Natural killer cell treated with Interleukin-12 subunit alpha and Interleukin-12 subunit beta and Interleukin-15 and Interleukin-18, amount 100 ng/mL, for 72 hours (primary cell): Measurements from ENCODE around the gene PKDCC. TPM values are rescaled to one million over a fixed set of nuclear protein-coding genes. Genes with fewer than 3 reads are reported as not detected.
"Not testable (repeated sequence)": the region's sequence is repeated elsewhere in the genome, so short reads cannot be mapped to it uniquely, and the experiment has no call there.

Experiments used
- ATAC-seq, 2 donors: fragments of 150-1000 bp; cut with Tn5 transposase in 1 of 2; sonication (Bioruptor Pico), chemical (Tn5 transposase) in 1 of 2; 2 replicates each; pipeline ENCODE4 v1.10.0; 2021
- DNase-seq: peaks from one replicate; pipeline ENCODE4 v3.0.0; 2022; ENCODE audit warnings: low spot score
- H3K27ac Mint-ChIP-seq, 2 donors: 1 replicate in 1 of 2; 2 replicates in 1 of 2; pipeline ENCODE4 v1.8.0; 2022; ENCODE audit warnings: mixed read lengths in 2 of 2, mild to moderate bottlenecking in 1 of 2, moderate library complexity in 1 of 2
- H3K27me3 Mint-ChIP-seq, 2 donors: 1 replicate in 1 of 2; 2 replicates in 1 of 2; pipeline ENCODE4 v1.8.0; 2022; ENCODE audit warnings: mixed read lengths in 2 of 2
- H3K36me3 Mint-ChIP-seq: one replicate; pipeline ENCODE4 v1.8.0; 2022; ENCODE audit warnings: mixed read lengths
- H3K4me1 Mint-ChIP-seq, 2 donors: 1 replicate in 1 of 2; 2 replicates in 1 of 2; pipeline ENCODE4 v1.8.0; 2022; ENCODE audit warnings: low read depth in 2 of 2, mixed read lengths in 2 of 2, mild to moderate bottlenecking in 1 of 2
- H3K4me3 Mint-ChIP-seq: one replicate; pipeline ENCODE4 v1.8.0; 2022; ENCODE audit warnings: mixed read lengths
- H3K9me3 Mint-ChIP-seq: 2 replicates; pipeline ENCODE4 v1.8.0; 2022; ENCODE audit warnings: mixed read lengths
- total RNA-seq, 2 donors: library from RNA; stranded (reverse); gene quantifications; one replicate each; pipeline ENCODE4 v1.2.3, GENCODE V29; 2022

PKDCC gene
- total RNA-seq, 2 donors from 2014 or later, result not detected

GRCh38 chr2:42059261-42059898 lies 11.6 kb downstream of the PKDCC start:
- ATAC-seq (peak in 1 of 2 donors; percentile 13), DNase-seq (peak; percentile 32)
- Mint-ChIP-seq H3K4me3 (no peak overlapping the region), H3K36me3 (no peaks in the 10 kb centered on the region), H3K27me3 (peaks cover 10 to 12% of the 10 kb centered on the region in 2 donors), H3K9me3 (no peaks in the 10 kb centered on the region), H3K4me1 (no peaks in the 10 kb centered on the region), H3K27ac (no peak overlapping the region)

- Mint-ChIP-seq H3K4me3 (no peak overlapping the region), H3K27ac (no peak overlapping the region), H3K4me1 (no peaks in the 10 kb centered on the region), H3K36me3 (no peaks in the 10 kb centered on the region), H3K9me3 (no peaks in the 10 kb centered on the region), H3K27me3 (peaks cover 10 to 12% of the 10 kb centered on the region in 2 donors)
- DNase-seq (peak; percentile 22), ATAC-seq (no peak)
Observed at GRCh38 chr2:42060028-42060427, 12.2 kb downstream of the PKDCC start.

- H3K4me1 Mint-ChIP-seq, result no peaks in the 10 kb centered on the region
- no peak for ATAC-seq
- no peaks in the 10 kb centered on the region for H3K9me3 Mint-ChIP-seq
- H3K36me3 Mint-ChIP-seq, result no peaks in the 10 kb centered on the region
- peaks cover 10 to 12% of the 10 kb centered on the region in 2 donors for H3K27me3 Mint-ChIP-seq
- H3K27ac Mint-ChIP-seq, result no peak overlapping the region
- DNase-seq, result peak; percentile 57
- H3K4me3 Mint-ChIP-seq, result no peak overlapping the region
Observed at GRCh38 chr2:42060718-42061619, 13.1 kb downstream of the PKDCC start.

GRCh38 chr2:42061839-42062238 lies 14.0 kb downstream of the PKDCC start:
- H3K27me3 Mint-ChIP-seq, result peaks cover 10 to 14% of the 10 kb centered on the region in 2 donors
- no peaks in the 10 kb centered on the region for H3K9me3 Mint-ChIP-seq
- no peak overlapping the region for H3K4me3 Mint-ChIP-seq
- ATAC-seq, result no peak
- H3K36me3 Mint-ChIP-seq, result no peaks in the 10 kb centered on the region
- H3K27ac Mint-ChIP-seq, result no peak overlapping the region
- no peak for DNase-seq
- no peaks in the 10 kb centered on the region for H3K4me1 Mint-ChIP-seq

- ATAC-seq (no peak), DNase-seq (no peak)
- H3K27ac Mint-ChIP-seq, result no peak overlapping the region
- no peak overlapping the region for H3K4me3 Mint-ChIP-seq
- no peaks in the 10 kb centered on the region for H3K36me3 Mint-ChIP-seq
- H3K9me3 Mint-ChIP-seq, result no peaks in the 10 kb centered on the region
- peaks cover 21 to 25% of the 10 kb centered on the region in 2 donors for H3K27me3 Mint-ChIP-seq
- no peaks in the 10 kb centered on the region for H3K4me1 Mint-ChIP-seq
Observed at GRCh38 chr2:42063431-42064171, 15.8 kb downstream of the PKDCC start.

GRCh38 chr2:42064417-42064942 lies 16.7 kb downstream of the PKDCC start:
- no peaks in the 10 kb centered on the region for H3K9me3 Mint-ChIP-seq

GRCh38 chr2:42065753-42066152 lies 17.9 kb downstream of the PKDCC start:
- H3K4me1 Mint-ChIP-seq, result not testable (repeated sequence)

More at GRCh38 chr2:42064417-42064942, 16.7 kb downstream of the PKDCC start:
- Mint-ChIP-seq H3K27ac (no peak overlapping the region), H3K4me3 (no peak overlapping the region), H3K27me3 (peaks cover 22 to 29% of the 10 kb centered on the region in 2 donors), H3K36me3 (no peaks in the 10 kb centered on the region), H3K4me1 (no peaks in the 10 kb centered on the region)
- DNase-seq (no peak), ATAC-seq (no peak)

GRCh38 chr2:42067001-42067400 lies 19.2 kb downstream of the PKDCC start:
- not testable (repeated sequence) for ATAC-seq, H3K36me3 Mint-ChIP-seq, H3K27ac Mint-ChIP-seq, DNase-seq, H3K4me1 Mint-ChIP-seq, H3K9me3 Mint-ChIP-seq, H3K4me3 Mint-ChIP-seq
- H3K27me3 Mint-ChIP-seq, result peaks cover 16 to 38% of the 10 kb centered on the region in 2 donors

More at GRCh38 chr2:42065753-42066152, 17.9 kb downstream of the PKDCC start:
- H3K4me3 Mint-ChIP-seq, H3K9me3 Mint-ChIP-seq, ATAC-seq, DNase-seq, H3K27ac Mint-ChIP-seq, H3K36me3 Mint-ChIP-seq: not testable (repeated sequence)
- peaks cover 21 to 38% of the 10 kb centered on the region in 2 donors for H3K27me3 Mint-ChIP-seq

GRCh38 chr2:42067521-42067920 lies 19.7 kb downstream of the PKDCC start:
- ATAC-seq (no peak), DNase-seq (no peak)
- no peak overlapping the region for H3K27ac Mint-ChIP-seq
- H3K36me3 Mint-ChIP-seq, result no peaks in the 10 kb centered on the region
- no peaks in the 10 kb centered on the region for H3K9me3 Mint-ChIP-seq
- H3K4me3 Mint-ChIP-seq, result no peak overlapping the region
- peaks cover 0 to 3% of the 10 kb centered on the region in 2 donors for H3K4me1 Mint-ChIP-seq
- peaks cover 16 to 38% of the 10 kb centered on the region in 2 donors for H3K27me3 Mint-ChIP-seq

GRCh38 chr2:42068571-42069178 lies 20.9 kb downstream of the PKDCC start:
- Mint-ChIP-seq H3K9me3 (no peaks in the 10 kb centered on the region), H3K36me3 (no peaks in the 10 kb centered on the region), H3K4me1 (peaks cover 0 to 3% of the 10 kb centered on the region in 2 donors), H3K4me3 (no peak overlapping the region), H3K27me3 (peaks cover 16 to 33% of the 10 kb centered on the region in 2 donors), H3K27ac (no peak overlapping the region)
- ATAC-seq, result peak in 1 of 2 donors; percentile 24
- peak; percentile 13 for DNase-seq

GRCh38 chr2:42069568-42069967 lies 21.7 kb downstream of the PKDCC start:
- H3K4me1 Mint-ChIP-seq, result peaks cover 0 to 3% of the 10 kb centered on the region in 2 donors
- H3K27ac Mint-ChIP-seq, result no peak overlapping the region
- no peak for DNase-seq
- H3K4me3 Mint-ChIP-seq, result no peak overlapping the region
- no peaks in the 10 kb centered on the region for H3K9me3 Mint-ChIP-seq
- ATAC-seq, result no peak
- H3K27me3 Mint-ChIP-seq, result peaks cover 17 to 28% of the 10 kb centered on the region in 2 donors
- H3K36me3 Mint-ChIP-seq, result no peaks in the 10 kb centered on the region

GRCh38 chr2:42071791-42072190 lies 24.0 kb downstream of the PKDCC start:
- ATAC-seq, result no peak
- no peaks in the 10 kb centered on the region for H3K9me3 Mint-ChIP-seq

More at GRCh38 chr2:42071791-42072190, 24.0 kb downstream of the PKDCC start:
- Mint-ChIP-seq H3K4me1 (peaks cover 0 to 3% of the 10 kb centered on the region in 2 donors), H3K27ac (no peak overlapping the region), H3K36me3 (no peaks in the 10 kb centered on the region), H3K4me3 (no peak overlapping the region), H3K27me3 (peaks cover 14 to 28% of the 10 kb centered on the region in 2 donors)
- DNase-seq, result no peak
